ENCODE measurements around the gene MED13L.

Gene MED13L

DNA sequence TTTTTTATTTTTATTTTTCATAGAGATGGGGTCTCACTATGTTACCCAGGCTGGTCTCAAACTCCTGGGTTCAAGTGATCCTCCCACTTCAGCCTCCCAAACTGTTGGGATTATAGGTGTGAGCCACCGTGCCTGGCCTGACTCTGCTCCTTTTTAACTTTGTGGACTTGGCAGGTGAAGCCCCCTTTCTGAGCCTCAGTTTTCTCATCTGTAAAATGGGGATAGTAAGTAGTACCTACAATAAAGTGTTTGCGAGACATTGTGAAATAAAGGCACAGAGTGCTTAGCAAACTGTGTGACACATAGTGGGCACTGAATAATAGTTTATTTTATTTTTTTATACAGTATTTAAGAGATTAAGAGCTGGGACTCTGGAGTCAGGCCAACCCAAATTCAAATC, 21.1 kb upstream of the MED13L start:
- no peak overlapping the region for H3K4me3 ChIP-seq (replicated peaks; ENCODE audit: low read depth, low read length)
- TF ChIP-seq, protein P1, sequence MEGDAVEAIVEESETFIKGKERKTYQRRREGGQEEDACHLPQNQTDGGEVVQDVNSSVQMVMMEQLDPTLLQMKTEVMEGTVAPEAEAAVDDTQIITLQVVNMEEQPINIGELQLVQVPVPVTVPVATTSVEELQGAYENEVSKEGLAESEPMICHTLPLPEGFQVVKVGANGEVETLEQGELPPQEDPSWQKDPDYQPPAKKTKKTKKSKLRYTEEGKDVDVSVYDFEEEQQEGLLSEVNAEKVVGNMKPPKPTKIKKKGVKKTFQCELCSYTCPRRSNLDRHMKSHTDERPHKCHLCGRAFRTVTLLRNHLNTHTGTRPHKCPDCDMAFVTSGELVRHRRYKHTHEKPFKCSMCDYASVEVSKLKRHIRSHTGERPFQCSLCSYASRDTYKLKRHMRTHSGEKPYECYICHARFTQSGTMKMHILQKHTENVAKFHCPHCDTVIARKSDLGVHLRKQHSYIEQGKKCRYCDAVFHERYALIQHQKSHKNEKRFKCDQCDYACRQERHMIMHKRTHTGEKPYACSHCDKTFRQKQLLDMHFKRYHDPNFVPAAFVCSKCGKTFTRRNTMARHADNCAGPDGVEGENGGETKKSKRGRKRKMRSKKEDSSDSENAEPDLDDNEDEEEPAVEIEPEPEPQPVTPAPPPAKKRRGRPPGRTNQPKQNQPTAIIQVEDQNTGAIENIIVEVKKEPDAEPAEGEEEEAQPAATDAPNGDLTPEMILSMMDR (IDR thresholded peaks at IDR 0.05; ENCODE audit: low read depth, low read length, missing control alignments): no peak

DNA sequence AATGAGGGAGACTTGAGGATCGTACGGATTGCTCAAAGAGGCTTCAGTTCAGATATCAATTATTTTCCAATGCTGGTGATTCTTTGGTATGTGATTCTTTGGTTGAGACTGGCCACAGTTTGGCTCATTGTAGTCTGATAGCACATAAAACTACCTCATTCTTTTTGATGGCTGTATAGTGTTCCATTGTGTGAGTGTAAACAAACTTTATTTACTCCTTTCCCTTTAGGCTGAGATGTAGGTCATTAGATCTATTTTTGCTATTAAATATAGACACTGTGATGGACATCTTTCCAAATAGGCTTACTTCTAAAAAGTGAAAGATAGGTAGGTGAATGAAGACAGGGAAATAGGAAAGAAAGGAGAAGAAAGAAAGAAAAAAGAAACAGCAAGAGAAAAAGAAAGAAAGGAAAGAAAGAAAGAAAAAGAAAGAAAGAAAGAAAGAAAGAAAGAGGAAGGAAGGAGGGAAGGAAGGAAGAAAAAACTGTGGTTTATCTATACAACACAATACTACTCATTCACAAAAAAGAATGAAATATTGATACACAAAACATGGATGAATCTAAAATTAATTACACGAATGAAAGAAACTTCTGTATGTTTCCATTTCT, 19.8 kb upstream of the MED13L start:
- DNase-seq (ENCODE audit: extremely low read depth, low read depth): no peak
- H3K4me3 ChIP-seq (replicated peaks; ENCODE audit: low read depth, low read length): no peak overlapping the region
- TF ChIP-seq, protein P1 (IDR thresholded peaks at IDR 0.05; ENCODE audit: low read depth, low read length, missing control alignments): no peak

More for the DNA sequence above, 21.1 kb upstream of the MED13L start:
- DNase-seq (ENCODE audit: extremely low read depth, low read depth): no peak

DNA sequence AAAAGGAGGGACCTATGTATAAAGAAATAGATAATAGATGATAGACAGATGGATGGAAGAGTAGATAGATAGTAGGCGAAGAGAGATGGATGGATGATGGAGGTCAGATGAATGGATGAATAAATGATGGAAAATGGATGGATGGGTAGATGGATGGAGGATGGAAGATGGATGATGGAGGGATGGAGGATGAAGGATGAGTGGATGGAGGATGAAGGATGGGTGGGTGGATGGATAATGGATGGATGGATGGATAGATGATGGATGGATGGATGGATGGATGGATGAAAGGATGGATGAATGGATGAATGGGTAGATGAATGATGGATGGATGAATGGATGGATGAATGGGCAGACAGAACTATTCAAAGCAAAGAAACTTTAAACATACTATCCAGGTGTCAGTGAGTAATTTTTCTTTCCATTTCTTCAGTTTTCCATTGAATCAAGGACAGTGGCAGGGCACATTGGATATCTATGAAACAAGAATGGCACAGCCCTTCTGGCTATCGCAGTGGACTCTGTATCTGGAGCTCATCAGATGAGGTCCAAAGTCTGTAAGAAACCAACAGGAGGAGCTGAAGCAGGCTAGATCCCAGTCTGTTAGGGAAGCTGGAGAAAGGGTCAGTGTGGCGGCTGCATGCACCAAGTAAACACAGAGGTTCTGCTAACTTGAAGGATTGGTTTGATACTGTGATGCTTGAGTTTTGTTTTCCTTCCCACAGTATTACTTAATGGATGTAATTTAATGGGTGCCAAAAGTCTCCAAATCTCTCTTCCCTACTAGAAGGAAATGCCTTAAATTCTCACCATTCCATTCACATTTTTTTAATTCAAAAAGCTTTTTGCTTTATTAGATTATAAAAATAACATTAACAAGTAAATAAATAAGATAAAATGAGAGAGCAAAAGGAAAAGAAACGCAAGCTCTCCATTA, 18.1 kb upstream of the MED13L start:
- TF ChIP-seq, protein P1 (IDR thresholded peaks at IDR 0.05; ENCODE audit: low read depth, low read length, missing control alignments): no peak
- no peak for DNase-seq (ENCODE audit: extremely low read depth, low read depth)
- no peak overlapping the region for H3K4me3 ChIP-seq (replicated peaks; ENCODE audit: low read depth, low read length)

DNA sequence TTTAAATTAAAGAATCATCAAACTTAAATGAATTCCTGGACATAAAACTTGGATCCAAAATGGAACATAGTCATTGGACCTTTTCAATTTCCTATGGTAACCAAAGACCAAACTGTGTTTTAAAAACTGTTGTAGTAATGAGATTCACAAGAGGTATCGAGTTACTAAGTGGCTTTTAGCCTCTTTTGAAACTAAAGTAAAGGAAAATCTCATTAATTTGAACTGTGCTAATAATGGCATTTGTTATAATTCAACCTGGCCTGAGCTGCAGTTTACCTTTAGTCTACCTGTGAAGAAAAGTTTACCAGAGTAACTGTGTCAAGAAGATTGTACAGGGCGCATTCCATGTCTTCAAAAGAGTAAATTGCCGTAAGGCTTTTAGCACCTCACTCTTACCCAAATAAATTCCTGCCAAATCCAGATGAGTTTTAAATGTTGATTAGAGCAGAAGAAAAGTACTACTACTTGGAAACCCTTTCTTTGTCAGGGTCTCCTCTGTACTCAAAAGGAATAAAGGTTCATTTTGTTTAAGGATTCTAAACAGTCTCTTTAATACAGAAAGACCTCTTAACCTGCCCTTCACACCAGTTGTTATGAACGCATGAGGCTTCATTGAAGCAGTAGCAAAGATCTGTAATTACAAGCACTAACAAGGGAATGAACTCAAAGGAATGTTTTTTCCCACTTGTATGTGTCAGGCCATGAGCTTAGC, 17.1 kb upstream of the MED13L start:
- H3K4me3 ChIP-seq (replicated peaks; ENCODE audit: low read depth, low read length): no peak overlapping the region
- TF ChIP-seq, protein P1 (IDR thresholded peaks at IDR 0.05; ENCODE audit: low read depth, low read length, missing control alignments): no peak
- no peak for DNase-seq (ENCODE audit: extremely low read depth, low read depth)

DNA sequence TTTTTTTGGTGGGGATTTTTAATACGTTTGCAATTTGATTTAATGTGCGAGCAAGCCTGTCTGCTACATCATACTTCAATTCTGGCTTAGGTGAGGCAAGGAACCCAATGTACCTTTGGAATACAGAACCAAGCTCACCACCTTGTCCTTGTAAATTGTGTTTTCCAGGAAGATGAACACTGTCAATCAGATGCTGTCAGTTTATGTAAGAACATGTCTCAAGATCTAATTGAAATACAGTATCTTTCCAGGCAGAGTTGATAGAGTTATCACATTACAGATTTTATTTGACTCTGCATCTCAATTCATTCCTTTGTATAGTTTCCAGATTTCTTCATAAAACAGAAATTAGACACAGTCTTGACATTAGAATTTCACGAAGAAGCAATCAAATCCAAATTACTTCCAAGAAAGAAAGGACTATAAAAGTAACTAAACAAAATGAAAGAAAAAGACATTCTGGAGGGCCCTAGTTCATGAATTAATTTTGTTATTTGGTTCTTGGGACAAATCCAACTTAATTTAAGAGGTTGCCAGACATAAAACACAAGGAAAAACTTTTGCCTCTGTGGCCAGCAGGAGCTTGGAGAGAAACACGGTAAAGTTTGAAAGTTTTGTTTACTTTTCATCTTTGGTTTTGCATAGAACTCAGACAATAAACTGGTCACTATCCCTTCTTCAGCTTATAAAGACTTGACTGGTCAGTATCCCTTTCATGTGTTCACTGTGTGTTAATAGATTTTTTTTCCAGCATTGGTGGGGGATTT, 16.4 kb upstream of the MED13L start:
- no peak for DNase-seq (ENCODE audit: extremely low read depth, low read depth)
- TF ChIP-seq, protein P1 (IDR thresholded peaks at IDR 0.05; ENCODE audit: low read depth, low read length, missing control alignments): no peak
- H3K4me3 ChIP-seq (replicated peaks; ENCODE audit: low read depth, low read length): no peak overlapping the region

DNA sequence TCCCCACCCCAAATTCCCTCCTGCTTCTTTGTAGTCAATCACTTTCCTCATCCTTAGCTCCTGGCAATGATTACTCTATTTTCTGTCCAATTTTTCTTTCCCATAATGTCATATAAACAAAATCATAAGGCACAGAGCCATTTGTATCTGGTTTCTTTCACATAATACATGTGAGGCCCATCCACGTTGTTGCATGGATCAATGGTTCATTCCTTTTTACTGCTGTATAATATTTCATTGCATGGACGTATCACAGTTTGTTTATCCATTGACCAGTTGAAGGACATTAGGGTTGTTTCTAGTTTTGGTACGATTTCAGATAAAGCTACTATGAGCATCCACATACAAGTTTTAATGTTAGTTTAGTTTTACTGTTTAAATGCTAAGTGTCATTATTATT, 13.7 kb upstream of the MED13L start:
- no peak for DNase-seq (ENCODE audit: extremely low read depth, low read depth)
- H3K4me3 ChIP-seq (replicated peaks; ENCODE audit: low read depth, low read length): no peak overlapping the region
- TF ChIP-seq, protein P1 (IDR thresholded peaks at IDR 0.05; ENCODE audit: low read depth, low read length, missing control alignments): no peak
